Effector memory CD4-positive, alpha-beta T cell (primary cell): ENCODE data around the gene OTOS.

Experiments used
- DNase-seq, 3 donors: peaks; one replicate each; pipeline ENCODE4 v3.0.0-alpha.2; 2020
- H3K27ac ChIP-seq: 2 replicates; pipeline ENCODE4 v1.7.0; 2013; ENCODE audit warnings: mild to moderate bottlenecking, low read length, moderate library complexity; ENCODE audit not compliant: insufficient read depth, poor library complexity, severe bottlenecking
- H3K27me3 ChIP-seq: replicated peaks from 2 replicates; pipeline ENCODE4 v1.7.0; 2013; ENCODE audit warnings: mild to moderate bottlenecking, low read length; ENCODE audit not compliant: insufficient read depth, control insufficient read depth, poor library complexity, severe bottlenecking
- H3K36me3 ChIP-seq: 2 replicates; pipeline ENCODE4 v1.7.0; 2013; ENCODE audit warnings: mild to moderate bottlenecking, low read length, moderate library complexity; ENCODE audit not compliant: control insufficient read depth, insufficient read depth
- H3K4me1 ChIP-seq: 2 replicates; pipeline ENCODE4 v1.7.0; 2013; ENCODE audit warnings: low read length, mild to moderate bottlenecking; ENCODE audit not compliant: control insufficient read depth, insufficient read depth, poor library complexity, severe bottlenecking
- H3K4me3 ChIP-seq: 2 replicates; pipeline ENCODE4 v1.7.0; 2013; ENCODE audit warnings: low read length, low read depth, mild to moderate bottlenecking; ENCODE audit not compliant: insufficient read depth, poor library complexity, severe bottlenecking
- H3K9me3 ChIP-seq: 2 replicates; pipeline ENCODE4 v1.7.0; 2013; ENCODE audit warnings: mild to moderate bottlenecking, low read length, moderate library complexity; ENCODE audit not compliant: control insufficient read depth
- total RNA-seq, 3 donors: gene quantifications; one replicate each; lab custom pipeline; 2026; lab: John Stamatoyannopoulos, UW

Gene OTOS
- 0 reads per million in 3 donors for total RNA-seq

GRCh38 chr2:240140511-240140910, at the start of gene OTOS:
Gene OTOS, minus strand, starts transcription at chr2:240140658. Its CDS starts 332 bp downstream, at chr2:240140326.
- Histone ChIP-seq H3K27ac (no peak within 1 kb of the TSS), H3K36me3 (no peaks in the 10 kb centered on the region), H3K4me3 (no peak within 1 kb of the TSS)

GRCh38 chr2:240189686-240190085, 49.2 kb upstream of the OTOS start:
- no peaks in the 10 kb centered on the region for H3K27me3 ChIP-seq
- H3K4me3 ChIP-seq, result no peak overlapping the region
- no peak for DNase-seq
- no peaks in the 10 kb centered on the region for H3K36me3 ChIP-seq
- H3K4me1 ChIP-seq, result no peaks in the 10 kb centered on the region
- H3K9me3 ChIP-seq, result no peaks in the 10 kb centered on the region
- H3K27ac ChIP-seq, result no peak overlapping the region

More at GRCh38 chr2:240140511-240140910, at the start of gene OTOS:
- H3K9me3 ChIP-seq, result no peaks in the 10 kb centered on the region
- H3K27me3 ChIP-seq, result no peaks in the 10 kb centered on the region
- peaks cover 9% of the 10 kb centered on the region for H3K4me1 ChIP-seq
- no peak for DNase-seq

- DNase-seq, result no peak
- no peaks in the 10 kb centered on the region for H3K4me1 ChIP-seq
- no peaks in the 10 kb centered on the region for H3K27me3 ChIP-seq
- no peaks in the 10 kb centered on the region for H3K36me3 ChIP-seq
- H3K27ac ChIP-seq, result no peak overlapping the region
- no peak overlapping the region for H3K4me3 ChIP-seq
- H3K9me3 ChIP-seq, result no peaks in the 10 kb centered on the region
Measured at GRCh38 chr2:240187989-240188590, 47.6 kb upstream of the OTOS start.

- H3K27me3 ChIP-seq, result no peaks in the 10 kb centered on the region
Measured at GRCh38 chr2:240186191-240186725, 45.8 kb upstream of the OTOS start.

GRCh38 chr2:240184656-240185055, 44.2 kb upstream of the OTOS start:
- H3K4me1 ChIP-seq, result no peaks in the 10 kb centered on the region
- H3K36me3 ChIP-seq, result no peaks in the 10 kb centered on the region
- H3K9me3 ChIP-seq, result no peaks in the 10 kb centered on the region
- no peaks in the 10 kb centered on the region for H3K27me3 ChIP-seq
- H3K4me3 ChIP-seq, result no peak overlapping the region
- H3K27ac ChIP-seq, result no peak overlapping the region
- DNase-seq, result no peak

More at GRCh38 chr2:240186191-240186725, 45.8 kb upstream of the OTOS start:
- no peaks in the 10 kb centered on the region for H3K4me1 ChIP-seq
- no peak for DNase-seq
- no peaks in the 10 kb centered on the region for H3K9me3 ChIP-seq
- no peak overlapping the region for H3K27ac ChIP-seq
- H3K4me3 ChIP-seq, result no peak overlapping the region
- H3K36me3 ChIP-seq, result no peaks in the 10 kb centered on the region

- Histone ChIP-seq H3K4me1 (no peaks in the 10 kb centered on the region), H3K27ac (no peak overlapping the region), H3K4me3 (no peak overlapping the region), H3K9me3 (no peaks in the 10 kb centered on the region), H3K27me3 (no peaks in the 10 kb centered on the region), H3K36me3 (no peaks in the 10 kb centered on the region)
- DNase-seq, result no peak
Measured at GRCh38 chr2:240183875-240184590, 43.6 kb upstream of the OTOS start.

GRCh38 chr2:240183006-240183874, 42.8 kb upstream of the OTOS start:
- H3K27ac ChIP-seq, result no peak overlapping the region
- no peaks in the 10 kb centered on the region for H3K9me3 ChIP-seq
- no peak overlapping the region for H3K4me3 ChIP-seq
- no peak for DNase-seq
- H3K4me1 ChIP-seq, result no peaks in the 10 kb centered on the region
- no peaks in the 10 kb centered on the region for H3K36me3 ChIP-seq
- H3K27me3 ChIP-seq, result no peaks in the 10 kb centered on the region

GRCh38 chr2:240182476-240182875, 42.0 kb upstream of the OTOS start:
- no peak overlapping the region for H3K4me3 ChIP-seq
- no peak for DNase-seq
- no peak overlapping the region for H3K27ac ChIP-seq
- H3K4me1 ChIP-seq, result no peaks in the 10 kb centered on the region
- H3K27me3 ChIP-seq, result no peaks in the 10 kb centered on the region
- H3K9me3 ChIP-seq, result no peaks in the 10 kb centered on the region
- no peaks in the 10 kb centered on the region for H3K36me3 ChIP-seq

- Histone ChIP-seq H3K4me1 (no peaks in the 10 kb centered on the region), H3K9me3 (no peaks in the 10 kb centered on the region), H3K4me3 (no peak overlapping the region), H3K36me3 (no peaks in the 10 kb centered on the region), H3K27ac (no peak overlapping the region), H3K27me3 (no peaks in the 10 kb centered on the region)
- no peak for DNase-seq
Measured at GRCh38 chr2:240182001-240182400, 41.5 kb upstream of the OTOS start.
